ENCODE data around the gene NFATC2.

GRCh38 chr20:51532577-51533191, 9.8 kb downstream of the NFATC2 start:
- TF ChIP-seq, protein P1, sequence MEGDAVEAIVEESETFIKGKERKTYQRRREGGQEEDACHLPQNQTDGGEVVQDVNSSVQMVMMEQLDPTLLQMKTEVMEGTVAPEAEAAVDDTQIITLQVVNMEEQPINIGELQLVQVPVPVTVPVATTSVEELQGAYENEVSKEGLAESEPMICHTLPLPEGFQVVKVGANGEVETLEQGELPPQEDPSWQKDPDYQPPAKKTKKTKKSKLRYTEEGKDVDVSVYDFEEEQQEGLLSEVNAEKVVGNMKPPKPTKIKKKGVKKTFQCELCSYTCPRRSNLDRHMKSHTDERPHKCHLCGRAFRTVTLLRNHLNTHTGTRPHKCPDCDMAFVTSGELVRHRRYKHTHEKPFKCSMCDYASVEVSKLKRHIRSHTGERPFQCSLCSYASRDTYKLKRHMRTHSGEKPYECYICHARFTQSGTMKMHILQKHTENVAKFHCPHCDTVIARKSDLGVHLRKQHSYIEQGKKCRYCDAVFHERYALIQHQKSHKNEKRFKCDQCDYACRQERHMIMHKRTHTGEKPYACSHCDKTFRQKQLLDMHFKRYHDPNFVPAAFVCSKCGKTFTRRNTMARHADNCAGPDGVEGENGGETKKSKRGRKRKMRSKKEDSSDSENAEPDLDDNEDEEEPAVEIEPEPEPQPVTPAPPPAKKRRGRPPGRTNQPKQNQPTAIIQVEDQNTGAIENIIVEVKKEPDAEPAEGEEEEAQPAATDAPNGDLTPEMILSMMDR (conservative IDR thresholded peaks at IDR 0.05; ENCODE audit: low read depth, low read length): no peak
- no peak for TF ChIP-seq CHD1 (IDR thresholded peaks at IDR 0.05; ENCODE audit: low read depth, low read length)
- TF ChIP-seq MXI1 (IDR thresholded peaks at IDR 0.05; ENCODE audit: borderline replicate concordance, low read depth, low read length): no peak
- TF ChIP-seq POLR2A (IDR thresholded peaks at IDR 0.05; ENCODE audit: low read depth, low read length): no peak
- no peak for TF ChIP-seq CEBPB (IDR thresholded peaks at IDR 0.05; ENCODE audit: low read depth, low read length)
- no peak for TF ChIP-seq SMC3 (IDR thresholded peaks at IDR 0.05; ENCODE audit: low read depth, low read length)
- TF ChIP-seq RCOR1 (IDR thresholded peaks at IDR 0.05; ENCODE audit: insufficient replicate concordance, low read length): no peak
- no peak for TF ChIP-seq MAFK (IDR thresholded peaks at IDR 0.05; ENCODE audit: low read depth, low read length)
- TF ChIP-seq RFX5 (IDR thresholded peaks at IDR 0.05; ENCODE audit: low read depth, low read length): no peak
- TF ChIP-seq MAZ (IDR thresholded peaks at IDR 0.05; ENCODE audit: borderline replicate concordance, low read depth, low read length): no peak
- no peak for TF ChIP-seq ELK1 (IDR thresholded peaks at IDR 0.05; ENCODE audit: borderline replicate concordance, low read depth, low read length)

Measured in IMR-90 (cell line).